ENCODE data around the gene TECR. TPM values are rescaled to one million over a fixed set of nuclear protein-coding genes. Genes with fewer than 3 reads are reported as not detected.

Gene TECR
- total RNA-seq, 1 experiment from 2014 or later = 232 TPM

- DNase-seq (ENCODE audit: low read depth, low spot score) = no peak
- Histone ChIP-seq H3K27ac (ENCODE audit: low read depth, low read length) (no peak overlapping the region), H4K20me1 (ENCODE audit: insufficient read depth) (no peaks in the 10 kb centered on the region), H3K4me3 (replicated peaks in 1 of 2; ENCODE audit: low read depth in 1 of 2, low read length in 2 of 2) (no peak overlapping the region), H3K9me3 (ENCODE audit: control insufficient read depth in 1 of 2, insufficient read depth in 1 of 2, low read depth in 1 of 2, low read length in 2 of 2) (no peaks in the 10 kb centered on the region), H2AFZ (ENCODE audit: low read depth, low read length, poor library complexity, severe bottlenecking) (no peak overlapping the region), H3K9ac (ENCODE audit: low read length) (no peak overlapping the region), H3K4me2 (ENCODE audit: low read length) (no peak overlapping the region), H3K9me2 (ENCODE audit: insufficient read depth) (no peaks in the 10 kb centered on the region), H3K27me3 (ENCODE audit: insufficient read depth, low read length) (no peaks in the 10 kb centered on the region), H3K79me2 (ENCODE audit: insufficient read depth, low read length) (peaks cover 91% of the 10 kb centered on the region), H3K4me1 (ENCODE audit: control insufficient read depth in 1 of 2, insufficient read depth in 2 of 2, low read length in 2 of 2) (peaks cover 0 to 17% of the 10 kb centered on the region in 2 experiments; a peak in 3 of 4 replicates), H3K36me3 (ENCODE audit: control insufficient read depth in 1 of 2, insufficient read depth in 2 of 2, low read length in 2 of 2) (peaks cover 0 to 6% of the 10 kb centered on the region in 2 experiments; a peak in 2 of 4 replicates)
- RAD21 ChIA-PET (ENCODE audit: low non-redundant PET in 1 of 2, low total read pairs in 2 of 2, uncharacterized antibody in 2 of 2, unreplicated experiment in 2 of 2) = no interaction called here
- TF ChIP-seq ATF3 (IDR thresholded peaks at IDR 0.05) (no peak), POLR2AphosphoS5 (IDR thresholded peaks at IDR 0.05; ENCODE audit: low read depth, low read length) (no peak), SIN3A (IDR thresholded peaks at IDR 0.05; ENCODE audit: low read depth) (no peak), ZBTB33 (IDR thresholded peaks at IDR 0.05; ENCODE audit: extremely low read depth, insufficient replicate concordance, low read length) (no peak), FOSL1 (IDR thresholded peaks at IDR 0.05; ENCODE audit: low read depth) (no peak), EZH2 (IDR thresholded peaks at IDR 0.05) (no peak), RAD21 (IDR thresholded peaks at IDR 0.05; ENCODE audit: low read depth) (no peak), EGR1 (IDR thresholded peaks at IDR 0.05; ENCODE audit: low read depth) (no peak), CEBPB (IDR thresholded peaks at IDR 0.05; ENCODE audit: low read depth) (no peak), POLR2A (IDR thresholded peaks at IDR 0.05; ENCODE audit: borderline replicate concordance, extremely low read depth, insufficient read depth, insufficient read length) (no peak), SRF (IDR thresholded peaks at IDR 0.05; ENCODE audit: low read depth) (no peak), ZNF274 (IDR thresholded peaks at IDR 0.05; ENCODE audit: low read depth, low read length) (no peak)
- no peak for ATAC-seq
- intact Hi-C loops (cut with micrococcal nuclease) = no loop called here
- CTCF ChIA-PET = no interaction called here
- POLR2A ChIA-PET = no interaction called here
- no TSS peak for BruUV-seq (replicated peaks)
Measured at GRCh38 chr19:14544047-14544446, 14.7 kb downstream of the TECR start.
